Tibial nerve (tissue), 4 donors: ENCODE measurements around the gene TPPP. TPM values are rescaled to one million over a fixed set of nuclear protein-coding genes. Genes with fewer than 3 reads are reported as not detected.

ENCODE experiments used
- DNase-seq, 2 donors: peaks; one replicate each; pipeline ENCODE4 v3.0.0-alpha.2; 2019; ENCODE audit warnings: low spot score in 2 of 2
- H3K27ac ChIP-seq, 4 donors: fragments of 200-600 bp; sonication (generic) in 3 of 4; one replicate each; pipeline ENCODE4 v1.5.1; 2017 to 2019; ENCODE audit warnings: mild to moderate bottlenecking in 1 of 4
- H3K27me3 ChIP-seq, 2 donors: fragments of 200-600 bp; sonication (generic) in 1 of 2; one replicate each; pipeline versions ENCODE4 v1.5.1 to v1.6.0; 2017 to 2019
- H3K36me3 ChIP-seq, 3 donors: fragments of 200-600 bp; sonication (generic); one replicate each; pipeline ENCODE4 v1.5.1; 2018 to 2019
- H3K4me1 ChIP-seq, 4 donors: fragments of 200-600 bp; sonication (generic) in 3 of 4; one replicate each; pipeline ENCODE4 v1.5.1; 2017 to 2019
- H3K4me3 ChIP-seq, 4 donors: fragments of 200-600 bp; sonication (generic) in 3 of 4; one replicate each; pipeline ENCODE4 v1.5.1; 2017 to 2019; ENCODE audit warnings: mild to moderate bottlenecking in 1 of 4, moderate library complexity in 1 of 4
- H3K9me3 ChIP-seq, 4 donors: fragments of 200-600 bp; sonication (generic) in 3 of 4; one replicate each; pipeline ENCODE4 v1.5.1; 2017 to 2019
- CTCF ChIP-seq, 5 experiments: fragments of 200-600 bp in 3 of 5; fragments of 450-650 bp in 2 of 5; sonication (generic) in 3 of 5; IDR thresholded peaks; one replicate each; pipeline ENCODE4 v1.5.1; 2016 to 2019; ENCODE audit warnings: antibody characterized with exemption in 5 of 5, mild to moderate bottlenecking in 3 of 5, moderate library complexity in 2 of 5
- EP300 ChIP-seq, 2 donors: sonication (generic); formaldehyde crosslinking; IDR thresholded peaks; one replicate each; pipeline ENCODE4 v1.6.1; 2017; ENCODE audit warnings: antibody characterized with exemption in 2 of 2, mild to moderate bottlenecking in 1 of 2
- POLR2A ChIP-seq, 2 donors: fragments of 450-650 bp; IDR thresholded peaks; one replicate each; pipeline ENCODE4 v1.6.1; 2017; ENCODE audit warnings: antibody characterized with exemption in 2 of 2, mild to moderate bottlenecking in 2 of 2, moderate library complexity in 2 of 2
- WGBS, 2 donors: methylation state at CpG; one replicate each; pipeline ENCODE4 v1.1.5; 2018; 5-methylcytosine and 5-hydroxymethylcytosine counted together
- total RNA-seq, 4 donors: library from RNA; depleted of rRNA; stranded (reverse); fragments of >200 nt; gene quantifications; one replicate each; pipeline ENCODE4 v1.1.0, GENCODE V29; 2016

TPPP gene
- total RNA-seq, 4 donors from 2014 or later: 1.7 to 5.5 (median 4.0) TPM

GRCh38 chr5:622359-622758 lies 70.8 kb downstream of the TPPP start:
- Histone ChIP-seq H3K27ac (no peak overlapping the region), H3K9me3 (no peaks in the 10 kb centered on the region), H3K4me1 (no peaks in the 10 kb centered on the region), H3K27me3 (no peaks in the 10 kb centered on the region), H3K4me3 (no peak overlapping the region), H3K36me3 (peaks cover 0 to 72% (median 0%) of the 10 kb centered on the region in 3 donors)
- no peak for DNase-seq
- TF ChIP-seq EP300 (IDR thresholded peaks at IDR 0.05) (no peak), POLR2A (IDR thresholded peaks at IDR 0.05) (no peak), CTCF (IDR thresholded peaks at IDR 0.05) (no peak)
- 87 to 89% methylated on average over 7 to 9 of the region's 9 CpGs for WGBS, 2 donors

- Histone ChIP-seq H3K27me3 (no peaks in the 10 kb centered on the region), H3K9me3 (no peaks in the 10 kb centered on the region), H3K4me3 (no peak overlapping the region), H3K36me3 (peaks cover 0 to 76% (median 0%) of the 10 kb centered on the region in 3 donors), H3K4me1 (no peaks in the 10 kb centered on the region), H3K27ac (no peak overlapping the region)
- TF ChIP-seq EP300 (IDR thresholded peaks at IDR 0.05) (no peak), CTCF (IDR thresholded peaks at IDR 0.05) (no peak), POLR2A (IDR thresholded peaks at IDR 0.05) (no peak)
- WGBS, 2 donors: 91 to 94% methylated on average over 15 to 16 of the region's 16 CpGs
- no peak for DNase-seq
Measured at GRCh38 chr5:621341-621761, 71.8 kb downstream of the TPPP start.

- H3K4me3 ChIP-seq: no peak overlapping the region
- no peaks in the 10 kb centered on the region for H3K4me1 ChIP-seq
- peaks cover 0 to 74% (median 0%) of the 10 kb centered on the region in 3 donors for H3K36me3 ChIP-seq
- no peak for TF ChIP-seq EP300 (IDR thresholded peaks at IDR 0.05)
- no peak for TF ChIP-seq POLR2A (IDR thresholded peaks at IDR 0.05)
- no peak for TF ChIP-seq CTCF (IDR thresholded peaks at IDR 0.05)
- no peak overlapping the region for H3K27ac ChIP-seq
- 84 to 94% methylated on average over 8 of the region's 8 CpGs for WGBS, 2 donors
- no peaks in the 10 kb centered on the region for H3K27me3 ChIP-seq
- no peaks in the 10 kb centered on the region for H3K9me3 ChIP-seq
- DNase-seq: no peak
Measured at GRCh38 chr5:620586-621180, 72.5 kb downstream of the TPPP start.

- TF ChIP-seq EP300 (IDR thresholded peaks at IDR 0.05) (no peak), POLR2A (IDR thresholded peaks at IDR 0.05) (no peak)
- Histone ChIP-seq H3K4me3 (no peak overlapping the region), H3K27ac (no peak overlapping the region), H3K27me3 (no peaks in the 10 kb centered on the region), H3K9me3 (no peaks in the 10 kb centered on the region), H3K36me3 (peaks cover 0 to 69% (median 0%) of the 10 kb centered on the region in 3 donors), H3K4me1 (no peaks in the 10 kb centered on the region)
- no peak for DNase-seq
- WGBS, 2 donors: 96% methylated on average over 19 to 20 of the region's 20 CpGs
Measured at GRCh38 chr5:620152-620551, 73.0 kb downstream of the TPPP start.

GRCh38 chr5:619444-619843 lies 73.7 kb downstream of the TPPP start:
- WGBS, 2 donors: 92 to 93% methylated on average over 12 to 13 of the region's 16 CpGs

More at GRCh38 chr5:619444-619843, 73.7 kb downstream of the TPPP start:
- TF ChIP-seq CTCF (IDR thresholded peaks at IDR 0.05) (no peak), EP300 (IDR thresholded peaks at IDR 0.05) (no peak), POLR2A (IDR thresholded peaks at IDR 0.05) (no peak)
- peaks cover 0 to 62% (median 0%) of the 10 kb centered on the region in 3 donors for H3K36me3 ChIP-seq
- H3K4me1 ChIP-seq: no peaks in the 10 kb centered on the region
- H3K4me3 ChIP-seq: no peak overlapping the region
- no peak overlapping the region for H3K27ac ChIP-seq
- H3K27me3 ChIP-seq: no peaks in the 10 kb centered on the region
- no peaks in the 10 kb centered on the region for H3K9me3 ChIP-seq
- no peak for DNase-seq
